ENCODE data around the gene TMEM140.
A peak's percentile ranks its signal among the peaks of the same experiment; 100 is the strongest.

The TMEM140 gene

DNA sequence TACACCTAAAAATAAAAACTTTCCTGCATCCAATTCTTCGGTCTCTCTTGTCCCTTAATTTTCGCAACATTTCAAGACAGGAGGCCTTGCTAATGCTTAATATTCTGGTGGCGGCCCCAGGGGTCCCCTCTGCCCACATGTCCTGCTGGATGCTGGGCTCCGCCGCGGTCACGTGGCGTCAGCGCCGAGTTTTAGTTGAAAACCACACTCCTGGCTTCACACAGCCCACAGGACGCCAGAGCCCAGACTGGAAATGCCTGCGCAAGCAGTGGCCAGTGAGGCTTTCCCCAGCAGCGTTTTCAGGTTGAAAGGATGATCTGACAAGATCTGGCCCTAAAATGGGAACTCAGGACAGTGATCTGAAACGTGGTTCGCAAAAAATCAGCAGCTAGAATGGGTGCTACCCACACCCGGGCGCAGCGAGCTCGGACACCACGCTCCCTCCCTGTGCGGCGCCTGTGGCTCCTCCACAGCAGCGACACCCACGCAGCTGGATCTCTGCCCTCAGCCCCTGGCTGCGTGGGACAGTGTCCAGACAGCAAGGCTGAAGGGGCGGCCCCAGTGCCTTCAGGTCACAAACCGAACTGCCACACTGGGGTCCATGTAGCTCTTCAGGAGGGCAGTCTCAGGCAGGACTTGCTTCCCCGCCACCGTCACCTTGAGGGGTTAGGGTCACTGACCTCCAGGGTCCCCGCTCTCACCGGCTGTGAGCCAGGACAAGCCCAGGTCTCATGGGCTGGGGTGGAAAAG lies 34.2 kb downstream of the TMEM140 start:
- H3K4me3 ChIP-seq (ENCODE audit: low read depth, low read length): no peak overlapping the region
- TF ChIP-seq, protein P1, sequence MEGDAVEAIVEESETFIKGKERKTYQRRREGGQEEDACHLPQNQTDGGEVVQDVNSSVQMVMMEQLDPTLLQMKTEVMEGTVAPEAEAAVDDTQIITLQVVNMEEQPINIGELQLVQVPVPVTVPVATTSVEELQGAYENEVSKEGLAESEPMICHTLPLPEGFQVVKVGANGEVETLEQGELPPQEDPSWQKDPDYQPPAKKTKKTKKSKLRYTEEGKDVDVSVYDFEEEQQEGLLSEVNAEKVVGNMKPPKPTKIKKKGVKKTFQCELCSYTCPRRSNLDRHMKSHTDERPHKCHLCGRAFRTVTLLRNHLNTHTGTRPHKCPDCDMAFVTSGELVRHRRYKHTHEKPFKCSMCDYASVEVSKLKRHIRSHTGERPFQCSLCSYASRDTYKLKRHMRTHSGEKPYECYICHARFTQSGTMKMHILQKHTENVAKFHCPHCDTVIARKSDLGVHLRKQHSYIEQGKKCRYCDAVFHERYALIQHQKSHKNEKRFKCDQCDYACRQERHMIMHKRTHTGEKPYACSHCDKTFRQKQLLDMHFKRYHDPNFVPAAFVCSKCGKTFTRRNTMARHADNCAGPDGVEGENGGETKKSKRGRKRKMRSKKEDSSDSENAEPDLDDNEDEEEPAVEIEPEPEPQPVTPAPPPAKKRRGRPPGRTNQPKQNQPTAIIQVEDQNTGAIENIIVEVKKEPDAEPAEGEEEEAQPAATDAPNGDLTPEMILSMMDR (IDR thresholded peaks at IDR 0.05; ENCODE audit: insufficient read depth, low read depth, low read length, missing control alignments): no peak
- DNase-seq (ENCODE audit: low read depth): no peak

DNA sequence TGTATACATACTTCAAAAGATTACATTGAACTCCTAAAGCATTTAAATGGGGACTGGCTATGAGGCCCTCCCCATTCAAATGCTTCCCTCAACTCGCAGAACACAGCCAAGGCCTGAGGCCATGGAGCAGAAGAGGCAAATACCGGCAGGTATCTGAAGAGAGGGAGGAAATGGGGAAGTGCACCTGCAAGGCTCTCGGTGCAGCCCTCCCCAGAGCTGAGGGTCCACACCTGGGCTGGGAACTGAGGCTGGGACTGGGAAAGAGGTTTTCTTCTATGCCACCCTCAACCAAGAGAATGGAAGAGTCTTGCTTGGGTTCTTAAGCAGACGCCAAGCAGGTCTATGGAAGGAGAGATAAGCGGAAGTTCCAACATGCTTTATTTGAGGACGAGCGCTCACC lies 35.6 kb downstream of the TMEM140 start:
- no peak overlapping the region for H3K4me3 ChIP-seq (ENCODE audit: low read depth, low read length)
- no peak for DNase-seq (ENCODE audit: low read depth)
- TF ChIP-seq, protein P1 (IDR thresholded peaks at IDR 0.05; ENCODE audit: insufficient read depth, low read depth, low read length, missing control alignments): no peak

DNA sequence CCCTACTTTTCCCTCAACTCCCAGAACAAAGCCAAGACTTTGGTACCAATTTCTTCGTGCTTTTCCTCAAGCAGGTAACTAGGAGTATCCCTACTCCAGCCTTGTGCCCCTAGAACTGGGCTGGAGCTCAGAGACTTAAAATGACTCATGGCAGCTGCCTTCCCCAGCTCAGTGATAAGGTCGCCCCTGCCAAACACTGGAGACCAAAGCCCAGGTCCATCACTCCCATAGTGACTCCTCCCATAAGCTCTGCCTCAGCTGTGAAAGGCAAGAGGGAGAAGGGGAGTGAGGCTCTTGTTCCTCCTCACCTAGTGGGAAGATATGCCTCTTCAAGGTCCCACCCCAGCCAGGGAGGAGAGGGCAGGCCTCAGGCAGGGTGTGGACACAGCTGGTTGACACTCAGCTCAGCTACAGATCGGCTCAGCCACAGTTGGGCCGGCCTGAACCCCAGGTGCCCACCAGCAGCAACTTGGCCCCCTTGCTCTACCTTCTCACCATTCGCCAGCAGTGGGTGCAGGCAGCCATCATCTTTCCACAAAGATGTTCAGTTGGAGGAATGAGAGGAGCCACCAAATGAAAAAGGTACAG lies 36.5 kb downstream of the TMEM140 start:
- TF ChIP-seq, protein P1 (IDR thresholded peaks at IDR 0.05; ENCODE audit: insufficient read depth, low read depth, low read length, missing control alignments): no peak
- no peak for DNase-seq (ENCODE audit: low read depth)
- H3K4me3 ChIP-seq (ENCODE audit: low read depth, low read length): no peak overlapping the region

DNA sequence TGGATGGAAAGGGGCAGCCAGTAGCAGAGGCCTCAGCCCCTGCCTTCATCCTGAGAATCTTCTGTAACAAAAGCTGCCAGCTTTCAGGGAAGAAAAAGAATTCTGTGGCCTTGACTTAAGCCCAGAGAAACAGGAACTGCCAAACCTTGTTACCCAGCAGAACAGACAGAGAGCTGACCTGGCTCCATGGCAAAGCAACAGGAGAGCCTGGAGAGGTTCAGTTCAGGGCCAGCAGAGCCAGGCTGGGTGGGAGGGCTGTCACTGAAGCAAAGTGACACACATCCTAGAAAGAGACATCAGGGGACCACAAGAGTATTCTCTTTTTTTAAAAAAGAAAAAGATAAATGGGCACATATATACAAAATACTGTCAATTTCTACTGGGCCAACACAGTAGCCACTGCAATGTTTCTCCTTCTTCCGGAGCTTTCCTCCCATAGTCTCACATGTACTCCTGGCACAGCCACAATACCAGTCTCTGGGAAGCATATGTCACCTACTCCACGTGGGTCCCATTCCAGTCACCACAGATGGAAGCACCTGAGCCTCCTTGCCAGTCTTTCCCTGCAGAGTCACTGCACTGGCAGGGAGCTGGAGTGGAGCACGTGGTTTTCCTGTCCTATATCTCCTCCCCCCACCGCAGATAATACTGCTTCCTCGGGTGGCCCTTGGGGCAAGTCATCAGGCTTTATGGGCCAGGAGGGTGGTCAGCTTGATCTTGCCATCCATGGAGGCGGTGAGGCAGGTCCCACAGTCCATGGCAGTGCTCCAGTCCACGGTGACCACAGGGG lies 37.8 kb downstream of the TMEM140 start:
- TF ChIP-seq, protein P1 (IDR thresholded peaks at IDR 0.05; ENCODE audit: insufficient read depth, low read depth, low read length, missing control alignments): no peak
- H3K4me3 ChIP-seq (ENCODE audit: low read depth, low read length): peak overlapping the region; percentile 59
- DNase-seq (ENCODE audit: low read depth): no peak

DNA sequence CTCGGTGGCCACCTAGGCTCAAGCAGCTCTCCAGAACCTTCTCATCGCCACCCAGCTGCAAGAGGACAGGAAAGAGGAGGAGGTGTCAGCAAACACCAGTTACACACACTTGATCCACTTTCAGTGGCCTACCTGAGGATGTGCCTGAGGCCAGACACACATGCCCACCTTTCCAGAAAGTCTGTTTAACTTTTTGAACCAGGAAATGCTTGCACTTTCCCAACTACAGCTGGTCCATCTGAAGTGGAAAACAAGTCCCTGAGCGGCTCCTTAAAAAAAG lies 38.3 kb downstream of the TMEM140 start:
- DNase-seq (ENCODE audit: low read depth): no peak
- peak overlapping the region; percentile 59 for H3K4me3 ChIP-seq (ENCODE audit: low read depth, low read length)
- TF ChIP-seq, protein P1 (IDR thresholded peaks at IDR 0.05; ENCODE audit: insufficient read depth, low read depth, low read length, missing control alignments): no peak

DNA sequence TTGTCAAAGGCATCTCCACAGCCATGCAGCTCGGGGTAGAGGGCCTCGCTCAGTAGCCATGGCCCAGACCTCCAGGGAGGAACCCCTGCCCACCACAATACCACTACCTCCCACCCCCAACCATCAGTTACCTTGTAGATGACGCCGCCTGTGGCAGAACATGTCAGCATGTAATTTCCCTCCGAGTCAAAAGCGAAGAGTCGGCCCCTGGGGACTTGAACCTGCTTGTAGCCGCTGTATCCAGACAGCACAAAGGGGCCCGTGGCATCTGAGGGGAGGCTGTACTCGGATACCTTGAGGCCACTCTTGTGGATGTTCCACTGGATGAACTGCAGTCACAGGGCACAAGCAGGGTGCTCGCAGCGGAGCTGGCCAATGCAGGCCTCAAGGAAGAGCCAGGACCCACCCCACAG lies 39.0 kb downstream of the TMEM140 start:
- DNase-seq (ENCODE audit: low read depth): peak; percentile 86
- TF ChIP-seq, protein P1 (IDR thresholded peaks at IDR 0.05; ENCODE audit: insufficient read depth, low read depth, low read length, missing control alignments): no peak
- peak overlapping the region; percentile 59 for H3K4me3 ChIP-seq (ENCODE audit: low read depth, low read length)
